ENCODE measurements around the gene CERKL.

The CERKL gene

DNA sequence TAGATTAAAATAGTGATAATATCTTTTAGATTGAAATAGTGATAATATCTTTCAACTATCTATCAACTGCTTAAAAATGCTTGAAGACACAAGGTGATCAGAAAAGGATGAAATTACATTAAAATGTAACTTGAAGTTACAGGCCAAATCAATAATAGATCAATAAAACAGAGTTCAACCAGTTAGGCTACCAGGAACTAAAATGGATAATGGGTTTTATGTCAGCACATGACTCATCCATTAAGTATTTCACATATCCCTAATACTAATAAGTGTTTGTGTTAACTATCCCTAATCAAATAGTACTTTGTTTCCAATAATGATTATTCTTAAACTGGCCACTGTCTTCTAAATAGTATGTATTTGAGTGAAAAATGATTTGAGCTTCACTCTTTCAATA lies 33.7 kb downstream of the CERKL start:
- no peak for DNase-seq

DNA sequence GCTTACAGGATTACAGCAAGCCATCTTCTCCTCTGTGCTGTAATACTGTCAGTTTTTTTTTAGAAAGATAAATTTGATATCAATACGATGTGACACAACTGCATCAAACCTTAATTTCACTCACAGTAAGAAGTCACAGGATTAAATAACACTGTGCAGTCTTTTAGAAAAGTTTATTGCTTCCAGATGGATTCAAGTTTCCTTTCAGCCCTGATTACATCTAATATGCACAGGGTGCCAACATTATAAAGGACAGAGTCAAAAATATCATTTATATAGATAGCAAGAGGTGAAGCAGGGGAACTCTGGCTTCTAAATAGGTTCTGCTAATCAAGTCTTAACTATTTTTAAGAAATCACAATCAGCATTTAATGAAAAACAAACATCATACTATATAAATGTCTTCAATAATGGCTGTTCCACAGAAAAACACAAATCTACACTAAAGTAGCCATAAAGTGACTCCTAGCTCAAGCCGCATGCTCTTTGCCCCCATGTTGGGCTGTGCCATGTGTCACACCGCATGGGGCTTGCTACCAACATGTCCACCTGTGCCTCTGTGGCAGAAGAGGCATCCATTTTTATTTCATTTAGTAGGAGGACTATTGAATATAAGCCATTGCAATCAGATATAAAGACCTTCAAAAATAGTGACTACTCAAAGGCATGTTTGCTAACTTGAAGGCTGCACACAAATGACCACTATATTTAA lies 35.0 kb downstream of the CERKL start:
- no peak for DNase-seq

DNA sequence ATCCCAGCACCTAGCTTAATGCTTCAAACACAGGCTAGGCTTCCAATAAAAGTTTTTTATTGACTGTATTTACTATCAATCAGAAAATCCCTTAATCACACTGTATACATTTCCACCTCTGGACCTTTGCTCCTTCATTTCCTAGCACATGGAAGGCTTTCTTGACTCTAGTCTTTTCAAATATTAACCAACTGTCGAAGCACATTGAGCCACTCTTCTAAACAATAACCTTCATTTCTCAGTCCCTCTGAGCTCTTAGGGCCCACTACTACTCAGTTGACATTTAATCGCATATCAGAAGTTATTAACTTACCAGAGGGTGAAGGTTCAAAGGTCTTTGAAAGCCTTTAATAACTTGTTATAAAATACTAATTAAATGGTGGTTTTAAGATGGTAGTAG lies 37.4 kb downstream of the CERKL start:
- no peak for DNase-seq

DNA sequence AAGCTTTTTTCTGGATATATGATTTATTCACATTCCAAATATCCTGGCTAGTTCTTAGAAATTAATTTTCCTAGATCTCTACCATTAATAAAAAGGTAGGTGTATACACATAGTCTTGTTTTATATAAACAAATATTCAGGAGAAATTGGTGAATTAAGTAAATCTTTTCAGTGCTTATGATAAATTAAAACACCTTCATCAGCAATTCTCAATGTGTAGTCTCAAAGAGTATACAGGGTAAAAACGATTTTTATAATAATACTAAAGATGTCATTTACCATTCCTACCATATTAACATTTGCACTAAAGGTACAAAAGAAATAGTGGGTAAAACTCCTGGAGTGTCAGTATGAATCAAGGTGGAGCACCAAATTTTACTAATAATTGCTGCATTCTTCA lies 40.2 kb downstream of the CERKL start:
- no peak for DNase-seq

DNA sequence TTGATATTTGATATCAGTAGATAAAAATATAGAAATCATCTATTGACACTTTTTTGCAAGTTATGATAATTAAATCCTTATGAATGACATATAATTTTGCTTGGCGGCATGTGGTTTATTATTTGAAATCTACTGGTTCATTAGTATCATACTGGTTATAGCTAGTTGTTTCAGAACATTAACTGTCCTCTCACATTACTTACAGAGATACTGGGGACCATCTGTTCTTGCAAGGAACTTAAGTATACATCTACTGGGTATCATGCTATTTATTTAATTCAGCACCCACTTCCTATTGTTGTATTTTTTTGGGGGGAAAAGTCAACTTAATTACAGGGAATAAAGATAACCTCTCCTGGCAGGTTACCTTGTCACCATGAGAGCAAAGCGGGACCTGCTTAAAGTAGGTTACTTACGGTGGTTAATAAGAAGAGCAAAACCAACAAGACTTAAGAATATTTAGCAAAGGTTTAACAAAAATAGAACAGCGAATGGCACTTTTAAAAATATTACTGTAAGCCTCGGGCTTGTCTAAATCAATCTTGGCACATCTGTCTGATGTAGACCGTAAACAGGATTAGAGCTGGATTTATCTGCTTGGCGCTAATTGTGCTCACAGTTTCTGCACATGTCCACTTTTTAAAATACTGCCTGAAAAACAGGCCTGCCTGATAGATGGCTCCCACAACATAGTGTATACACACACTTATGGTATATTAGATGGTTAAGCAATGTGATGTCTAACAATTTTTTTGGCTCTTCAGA lies 41.8 kb downstream of the CERKL start:
- DNase-seq = no peak

DNA sequence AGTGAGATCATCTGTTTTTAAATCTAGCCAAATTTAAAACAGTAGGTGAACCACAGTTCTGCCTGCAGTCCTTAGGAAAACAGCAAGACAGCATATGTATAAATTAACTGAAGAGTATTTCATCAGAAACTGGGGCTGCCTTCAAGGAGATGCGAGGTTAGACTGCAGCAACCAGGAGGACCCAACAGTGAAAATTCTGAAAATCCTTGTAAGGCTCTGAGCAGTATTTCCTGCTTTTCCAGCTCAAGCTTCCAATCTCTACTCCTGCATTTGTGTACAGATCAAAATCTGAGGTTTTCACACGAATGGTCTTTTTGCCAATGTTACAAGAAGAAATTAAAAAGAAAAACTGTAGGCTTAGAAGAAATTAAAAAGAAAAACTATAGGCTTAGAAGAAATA lies 43.7 kb downstream of the CERKL start:
- no peak for DNase-seq

DNA sequence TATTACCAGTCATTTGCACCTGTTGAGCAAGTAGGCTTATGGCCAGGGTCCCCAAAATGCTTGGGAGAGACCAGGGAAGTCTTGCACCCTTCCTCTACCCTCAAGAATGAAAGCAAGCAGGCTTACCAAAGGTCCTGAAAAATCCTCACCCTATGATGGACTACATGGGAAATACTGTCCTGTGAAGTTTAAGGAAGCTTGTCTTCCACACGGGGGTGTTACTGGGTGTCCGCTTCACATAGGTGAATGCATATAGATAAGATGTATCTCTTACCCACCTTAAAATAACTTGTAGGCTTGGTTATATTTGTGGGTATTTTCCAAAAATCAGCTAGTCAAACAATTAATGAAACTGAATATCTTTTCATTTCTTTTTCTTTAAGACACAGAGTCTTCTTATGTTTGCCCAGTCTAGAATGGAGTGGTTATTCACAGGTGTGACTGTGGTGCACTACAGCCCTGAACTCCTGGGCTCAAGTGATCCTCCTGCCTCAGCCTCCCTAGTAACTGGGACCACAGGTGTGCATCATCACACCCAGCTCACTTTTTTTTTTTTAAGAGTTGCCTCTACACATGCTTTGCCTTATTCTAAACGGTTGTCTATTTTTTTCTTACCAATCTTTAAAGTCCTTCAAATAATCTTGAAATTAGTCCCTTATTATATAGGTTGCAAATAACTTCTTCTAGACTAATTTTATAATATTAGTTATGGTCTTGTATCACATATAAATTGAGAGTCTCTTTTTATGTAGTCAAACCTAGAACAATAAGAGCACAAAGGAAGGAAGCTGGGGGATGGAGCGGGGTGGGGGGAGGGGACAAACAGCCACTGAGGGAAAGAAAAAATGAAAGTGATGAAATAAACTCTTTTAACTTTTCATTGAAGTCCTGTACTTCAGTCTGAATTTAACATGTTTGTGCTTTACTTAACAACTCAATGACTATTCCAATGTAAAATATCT lies 49.0 kb downstream of the CERKL start:
- DNase-seq = no peak

DNA sequence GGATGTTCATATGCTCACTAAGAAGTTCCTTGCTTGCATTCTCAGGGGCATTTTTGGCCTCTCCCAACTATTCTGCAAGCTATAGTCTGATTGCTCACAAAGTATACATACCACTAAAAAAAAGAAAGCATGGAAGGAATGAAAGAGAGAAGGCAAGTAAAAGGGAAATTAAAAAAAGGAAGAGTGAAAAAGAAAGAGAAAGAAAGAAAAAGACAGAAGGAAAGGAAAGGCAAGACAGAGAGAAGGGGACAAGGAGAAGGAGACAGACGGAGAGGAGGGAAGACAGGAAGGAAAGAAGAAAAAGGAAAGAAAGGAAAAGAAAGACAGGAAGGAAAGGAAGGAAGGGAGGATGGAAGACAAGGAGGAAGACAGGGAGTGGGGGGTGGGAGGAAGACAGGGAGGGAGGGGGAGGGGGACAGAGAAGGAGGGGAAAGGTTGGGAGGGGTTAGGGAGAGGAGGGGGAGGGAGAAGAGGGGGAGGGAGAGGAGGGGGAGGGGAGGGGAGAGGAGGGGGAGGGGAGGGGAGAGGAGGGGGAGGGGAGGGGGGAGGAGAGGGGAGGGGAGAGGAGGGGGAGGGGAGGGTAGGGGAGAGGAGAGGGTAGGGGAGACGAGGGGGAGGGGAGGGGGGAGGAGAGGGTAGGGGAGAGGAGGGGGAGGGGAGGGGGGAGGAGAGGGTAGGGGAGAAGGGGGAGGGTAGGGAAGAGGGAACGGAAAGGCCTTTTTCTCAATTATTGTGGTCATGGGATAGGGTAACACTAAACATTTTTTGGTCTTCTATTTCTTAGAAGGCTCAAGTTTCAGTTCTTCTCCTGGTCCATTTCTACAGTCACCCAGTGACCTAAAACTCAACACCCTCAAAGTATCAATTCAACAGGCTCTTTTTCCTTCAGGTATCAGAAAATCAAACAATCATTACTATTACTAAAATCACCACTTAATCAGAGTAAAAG lies 50.7 kb downstream of the CERKL start:
- no peak for DNase-seq

DNA sequence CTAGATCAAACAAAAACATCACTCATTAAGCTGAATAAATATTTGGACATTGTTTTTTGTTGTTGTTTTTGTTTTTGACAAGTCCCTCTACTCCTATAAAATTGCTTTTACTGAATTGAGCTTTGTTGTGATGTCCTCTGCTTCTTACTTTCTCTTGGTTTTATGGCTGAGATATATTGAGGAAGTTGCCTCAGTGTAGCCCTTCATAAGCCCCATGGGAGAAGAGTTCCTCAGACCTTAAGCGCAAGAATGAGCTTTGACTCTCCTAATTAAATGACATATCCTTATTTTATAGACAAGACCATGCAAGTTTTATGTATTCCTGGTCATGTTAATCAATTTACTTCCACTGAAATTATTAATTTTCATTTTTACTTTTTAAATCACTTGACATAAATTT lies 54.9 kb downstream of the CERKL start:
- DNase-seq = no peak

DNA sequence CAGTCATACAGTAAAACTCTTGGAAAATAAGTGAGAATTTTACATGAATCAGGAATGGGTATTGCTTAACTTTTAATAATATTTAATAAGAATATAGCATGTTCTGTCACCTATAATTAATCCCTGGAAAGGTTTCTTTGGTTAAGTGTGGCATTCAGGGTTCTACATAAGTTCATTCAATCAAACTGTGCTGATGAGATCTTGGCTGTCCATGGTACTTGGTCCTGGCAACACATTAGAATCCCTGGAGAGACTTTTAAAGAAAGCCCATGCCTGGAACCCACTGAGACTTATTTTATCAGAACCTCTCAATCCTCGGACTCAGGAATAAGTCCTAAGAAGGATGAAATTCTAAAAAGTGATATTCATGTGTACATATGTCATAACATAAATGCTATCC lies 60.3 kb downstream of the CERKL start:
- DNase-seq = no peak

DNA sequence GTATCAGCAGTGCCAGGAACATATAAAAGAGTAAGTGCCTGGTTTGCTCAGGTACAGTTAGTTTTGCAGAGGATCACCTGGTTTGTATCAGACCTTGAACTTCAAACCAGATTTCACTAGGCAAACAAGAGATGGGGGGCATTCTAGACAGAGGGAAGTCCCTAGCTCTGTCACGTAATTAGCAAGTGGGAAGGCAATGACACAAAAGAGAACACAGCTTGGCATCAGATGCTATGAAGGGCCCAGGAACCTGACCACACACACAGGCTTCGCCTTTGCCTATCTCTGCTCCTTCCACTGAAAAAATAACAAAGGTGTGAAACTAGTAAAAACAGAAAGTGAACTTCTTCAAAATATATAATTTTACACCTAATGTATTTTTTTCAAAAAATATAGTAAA lies 62.6 kb downstream of the CERKL start:
- no peak for DNase-seq

DNA sequence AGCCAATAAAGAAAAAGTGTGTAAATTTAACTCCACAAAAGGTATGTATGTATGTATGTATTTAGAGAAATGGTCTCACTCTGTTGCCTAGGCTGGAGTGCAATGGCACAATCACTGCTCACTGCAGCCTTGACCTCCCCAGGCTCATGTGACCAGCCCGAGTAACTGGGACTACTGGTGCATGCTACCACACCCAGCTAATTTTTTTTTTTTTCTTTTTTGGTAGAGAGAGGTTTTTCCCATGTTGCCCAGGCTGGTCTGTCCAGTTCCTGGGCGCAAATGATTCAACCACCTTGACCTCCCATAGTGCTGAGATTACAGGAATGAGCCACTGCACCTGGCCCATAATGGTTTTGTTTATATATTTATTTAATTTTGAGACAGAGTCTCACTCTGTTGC lies 67.1 kb downstream of the CERKL start:
- no peak for DNase-seq

DNA sequence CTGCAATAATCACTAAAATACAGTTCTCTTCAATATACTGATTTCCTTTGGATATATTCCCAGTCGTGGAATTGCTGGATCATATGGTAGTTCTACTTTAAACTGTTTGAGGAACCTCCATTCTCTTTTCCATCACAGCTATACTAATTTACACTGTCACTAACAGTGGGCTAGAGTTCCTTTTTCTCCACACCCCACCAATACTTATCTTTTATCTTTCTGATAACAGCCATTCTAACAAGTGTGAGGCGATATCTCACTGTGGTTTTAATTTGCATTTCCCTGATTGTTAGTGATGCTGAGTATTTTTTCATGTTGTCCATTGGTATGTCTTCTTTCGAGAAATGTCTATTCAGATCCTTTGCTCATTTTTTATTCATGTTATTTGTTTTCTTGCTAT lies 68.4 kb downstream of the CERKL start:
- no peak for DNase-seq

DNA sequence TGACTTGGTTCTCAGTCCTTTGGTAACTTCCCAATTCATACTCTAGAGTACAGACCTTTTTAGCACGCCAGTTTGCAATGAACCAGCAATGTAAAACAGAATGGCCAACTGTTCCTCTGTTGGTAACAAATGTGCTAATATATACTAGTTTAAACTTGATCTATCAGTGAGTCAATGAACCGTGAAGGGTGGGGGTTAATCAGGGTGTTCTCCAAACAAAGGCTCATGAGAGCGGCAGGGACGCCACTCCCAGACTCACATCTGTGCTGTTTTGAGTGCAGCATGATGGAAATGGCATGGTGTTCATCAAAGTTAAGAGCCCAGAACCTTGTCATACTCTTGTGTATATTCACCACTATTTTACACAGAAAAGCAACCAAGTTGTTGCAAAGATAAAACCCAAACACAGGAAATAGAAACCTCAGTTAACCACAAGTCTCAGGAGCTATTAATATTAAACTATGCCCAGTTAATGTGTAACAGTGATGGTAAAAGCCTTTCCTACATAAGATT lies 70.3 kb downstream of the CERKL start:
- no peak for DNase-seq

DNA sequence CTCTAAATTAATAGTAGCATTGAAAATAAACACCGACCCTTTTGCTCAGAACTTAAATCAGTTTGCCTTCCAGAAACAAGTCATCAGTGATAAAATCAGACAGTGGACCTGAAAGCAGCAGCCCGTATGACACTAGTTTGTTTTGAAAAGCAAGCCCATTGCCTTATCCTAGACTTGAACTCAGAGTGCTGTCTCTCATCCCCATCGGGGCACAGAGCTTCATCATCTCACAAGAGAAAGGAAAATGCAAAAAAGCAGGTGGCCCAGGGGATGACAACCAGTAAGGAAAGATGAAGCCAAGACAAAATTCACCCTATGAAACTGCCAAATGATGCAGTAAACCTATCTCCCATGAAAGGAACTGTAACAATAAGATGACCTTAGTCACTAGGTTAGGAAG lies 71.2 kb downstream of the CERKL start:
- no peak for DNase-seq

DNA sequence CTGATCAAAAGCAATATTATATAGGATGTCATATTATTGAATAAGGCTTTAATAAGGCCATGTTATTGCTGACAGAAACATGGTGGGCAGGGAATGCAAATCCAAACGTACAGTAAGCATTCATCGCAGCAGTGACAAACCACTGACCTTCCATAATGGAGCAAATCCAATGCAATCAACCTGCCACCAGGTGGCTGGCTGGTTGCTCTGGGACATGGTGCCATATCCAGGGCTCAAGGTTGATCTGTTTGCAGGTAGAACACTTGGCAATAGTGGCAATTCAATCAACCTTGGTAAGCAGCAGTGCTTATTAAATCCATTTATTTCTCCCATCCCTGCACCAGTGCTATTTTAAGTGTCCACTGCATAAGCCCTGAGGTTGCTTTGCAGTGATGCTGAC lies 75.4 kb downstream of the CERKL start:
- no peak for DNase-seq

DNA sequence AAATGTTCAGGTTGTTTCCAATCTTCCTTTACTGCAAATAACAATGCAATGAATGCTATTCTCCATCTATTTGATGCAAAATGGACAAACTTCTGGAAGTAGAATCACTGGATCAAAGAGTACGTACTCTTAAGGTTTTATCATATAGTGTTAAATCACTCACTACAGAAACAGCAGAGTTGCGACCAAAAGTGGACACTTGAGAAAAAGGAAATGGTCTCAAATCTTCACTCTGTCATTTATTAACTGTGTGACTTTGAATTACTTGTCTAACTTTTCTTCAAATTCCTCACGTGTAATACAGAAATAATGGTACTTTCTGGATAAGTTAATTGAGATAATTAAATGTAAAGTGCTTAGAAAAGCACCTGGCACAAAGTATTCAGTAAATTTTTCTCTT lies 78.1 kb downstream of the CERKL start:
- DNase-seq = no peak

DNA sequence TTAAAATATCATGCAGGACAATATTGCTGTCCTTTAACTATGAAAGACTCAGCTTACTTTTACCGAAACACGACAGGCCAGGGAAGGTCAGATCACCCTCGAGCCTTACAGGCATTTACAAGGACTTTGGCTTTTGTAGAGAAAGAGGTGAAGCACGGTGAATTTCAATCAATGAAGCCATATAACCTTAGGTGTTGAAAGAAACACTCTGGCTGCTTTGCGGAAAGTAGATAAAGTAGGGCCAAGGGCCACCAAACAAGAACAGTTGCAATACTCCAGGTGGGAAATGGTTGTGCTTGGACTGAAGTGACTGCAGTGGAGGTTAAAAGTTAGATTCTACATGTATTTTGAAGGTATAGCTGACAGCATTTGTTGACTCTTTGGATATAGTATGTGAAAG lies 80.5 kb downstream of the CERKL start:
- DNase-seq = no peak

DNA sequence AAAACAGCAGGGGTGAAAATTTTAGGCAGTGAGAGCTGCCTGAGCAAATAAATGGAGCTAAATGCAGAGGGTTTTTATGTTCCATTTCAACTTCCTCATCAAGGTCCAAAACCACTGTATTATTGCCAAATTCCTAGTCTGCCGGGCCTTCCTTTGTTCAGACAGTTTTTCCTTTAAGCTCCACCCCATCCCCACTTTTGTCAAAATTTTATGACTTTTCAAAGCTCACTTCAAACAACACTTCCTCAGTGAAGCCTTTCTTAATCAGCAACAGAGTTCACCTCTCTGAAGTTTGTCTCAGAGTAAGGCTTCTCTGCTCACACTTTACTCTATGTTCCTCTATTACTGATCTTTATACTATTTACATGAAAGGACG lies 81.3 kb downstream of the CERKL start:
- no peak for DNase-seq

DNA sequence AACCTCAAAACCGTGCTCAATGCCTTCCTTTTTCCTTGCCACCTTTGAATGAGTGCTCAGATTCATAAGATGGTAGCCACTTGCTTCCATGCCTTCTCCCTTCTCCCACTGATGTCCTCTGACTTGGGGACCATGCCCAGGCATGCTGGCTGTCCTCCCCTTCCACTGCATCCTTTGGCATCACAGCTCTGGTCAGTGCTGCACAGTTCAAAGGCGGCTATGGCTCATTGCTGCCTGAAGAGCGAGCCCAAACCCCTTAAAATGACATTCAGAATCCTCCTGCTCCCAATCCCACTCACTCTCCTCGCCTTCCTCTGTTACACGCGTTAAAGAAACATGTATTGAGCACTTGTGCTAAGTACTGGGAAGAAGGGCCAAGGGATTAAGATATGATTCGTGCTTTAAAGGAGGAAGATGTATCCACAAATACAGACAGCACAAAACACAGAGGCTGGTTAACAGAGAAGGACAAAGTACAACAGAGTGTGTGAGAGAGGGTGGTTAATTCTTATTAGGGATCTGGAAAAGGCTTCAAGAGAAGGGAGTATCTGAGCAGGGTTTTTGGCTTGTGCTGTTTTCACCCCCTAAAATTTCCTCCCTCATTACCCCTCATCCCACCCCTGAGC lies 81.8 kb downstream of the CERKL start:
- no peak for DNase-seq

DNA sequence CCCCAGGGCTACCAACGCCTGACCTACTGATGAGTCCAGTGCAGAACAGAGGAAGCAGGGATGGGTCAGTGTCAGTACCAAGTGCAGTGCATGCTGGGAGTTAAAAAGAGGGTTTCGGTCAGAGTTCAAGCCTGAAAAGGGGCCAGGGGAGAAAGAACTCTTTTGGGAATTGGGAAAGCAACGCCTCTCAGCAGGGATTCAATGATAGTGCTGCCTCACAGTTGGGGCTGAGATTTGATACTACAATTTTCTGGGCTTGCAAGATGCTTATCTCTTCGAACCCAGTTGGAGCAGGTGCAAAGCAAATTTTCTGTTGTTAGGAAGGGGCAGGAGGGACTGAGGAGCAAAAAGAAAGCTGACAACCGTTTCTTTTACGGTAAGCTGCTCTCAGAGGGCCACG lies 82.6 kb downstream of the CERKL start:
- DNase-seq = no peak

All from fibroblast of skin of scalp (primary cell).